Measurements from ENCODE around the gene SLC32A1.

DNA sequence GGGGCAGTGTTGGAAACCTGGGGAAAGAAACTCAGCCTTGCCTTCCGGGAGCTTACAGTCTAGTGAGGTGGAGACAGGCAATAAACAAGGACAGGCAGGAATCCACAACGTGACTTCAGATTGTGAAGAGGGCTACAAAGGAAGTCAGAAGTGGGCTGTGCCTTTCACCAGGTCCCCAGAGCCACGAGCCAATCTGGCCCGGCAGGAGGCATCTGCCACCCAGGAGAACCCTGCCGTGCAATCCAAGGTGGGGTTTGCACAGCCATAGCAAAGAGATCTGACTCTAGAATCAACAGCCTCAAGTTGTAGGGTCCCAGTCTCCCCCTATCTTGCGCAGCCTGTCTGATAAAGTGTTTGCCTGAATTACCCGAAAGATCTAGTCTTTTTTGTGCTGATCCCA is 5.5 kb downstream of the SLC32A1 start:
- no peak for TF ChIP-seq CTCF (conservative IDR thresholded peaks at IDR 0.05 in 1 of 2, IDR thresholded peaks at IDR 0.05 in 1 of 2; ENCODE audit: low read depth in 1 of 2, low read length in 2 of 2)
- TF ChIP-seq EZH2 (IDR thresholded peaks at IDR 0.05; ENCODE audit: low read length, missing control alignments), result no peak

All from fibroblast of lung (primary cell).